Stimulated activated naive B cell treated with anti-CD40 and anti-IgM and Interleukin-4, amounts not matched to agents 10 μg/mL and 1 μg/mL and 100 μg/mL, for 72 hours (primary cell): ENCODE measurements around the gene AOPEP.

ENCODE experiments used
- ATAC-seq, 2 donors: fragments of 150-1000 bp; cut with Tn5 transposase; replicated peaks; 2 replicates each; pipeline ENCODE4 v1.10.0; 2021; ENCODE audit warnings: moderate library complexity in 1 of 2
- DNase-seq: peaks from one replicate; pipeline ENCODE4 v3.0.0; 2021
- H3K27ac Mint-ChIP-seq: one replicate; pipeline ENCODE4 v1.8.0; 2022; ENCODE audit warnings: mild to moderate bottlenecking, mixed read lengths
- H3K27me3 Mint-ChIP-seq, 2 donors: one replicate each; pipeline ENCODE4 v1.8.0; 2022; ENCODE audit warnings: mixed read lengths in 2 of 2
- H3K36me3 Mint-ChIP-seq, 2 donors: one replicate each; pipeline ENCODE4 v1.8.0; 2022; ENCODE audit warnings: mixed read lengths in 2 of 2, mild to moderate bottlenecking in 1 of 2
- H3K4me1 Mint-ChIP-seq, 2 donors: one replicate each; pipeline ENCODE4 v1.8.0; 2022; ENCODE audit warnings: mixed read lengths in 2 of 2, mild to moderate bottlenecking in 1 of 2
- H3K4me3 Mint-ChIP-seq, 2 donors: one replicate each; pipeline ENCODE4 v1.8.0; 2022; ENCODE audit warnings: mild to moderate bottlenecking in 2 of 2, mixed read lengths in 2 of 2, moderate library complexity in 1 of 2
- H3K9me3 Mint-ChIP-seq, 2 donors: one replicate each; pipeline ENCODE4 v1.8.0; 2022; ENCODE audit warnings: mixed read lengths in 2 of 2, mild to moderate bottlenecking in 1 of 2

AOPEP gene

DNA sequence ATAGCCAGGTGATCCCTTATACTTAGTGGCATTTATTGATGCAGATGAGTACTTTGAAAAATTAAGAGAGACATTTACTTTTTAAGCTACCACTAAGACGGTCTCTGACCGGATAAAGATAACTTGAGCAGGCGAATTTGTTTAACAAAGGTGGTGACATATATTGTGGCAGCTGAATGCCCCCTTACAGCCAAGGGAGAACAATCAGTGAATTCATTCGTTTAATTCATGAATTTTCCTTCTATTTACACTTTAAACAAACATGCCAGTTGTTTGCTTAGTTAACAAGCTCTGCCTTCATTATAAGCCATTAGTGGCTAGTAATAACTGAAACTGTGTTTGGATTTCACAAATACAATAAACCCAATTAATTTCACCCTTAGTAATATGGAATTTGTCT is 187.1 kb downstream of the AOPEP start:
- no peak overlapping the region for H3K27ac Mint-ChIP-seq
- ATAC-seq (no peak), DNase-seq (no peak)
- no peaks in the 10 kb centered on the region for H3K9me3 Mint-ChIP-seq
- no peak overlapping the region for H3K4me3 Mint-ChIP-seq
- peaks cover 5 to 11% of the 10 kb centered on the region in 2 donors for H3K4me1 Mint-ChIP-seq
- H3K36me3 Mint-ChIP-seq: peaks cover 3 to 9% of the 10 kb centered on the region in 2 donors
- no peaks in the 10 kb centered on the region for H3K27me3 Mint-ChIP-seq

- Mint-ChIP-seq H3K36me3 (peaks cover 0 to 9% of the 10 kb centered on the region in 2 donors), H3K27ac (no peak overlapping the region), H3K27me3 (no peaks in the 10 kb centered on the region), H3K9me3 (no peaks in the 10 kb centered on the region), H3K4me1 (peaks cover 5 to 11% of the 10 kb centered on the region in 2 donors), H3K4me3 (no peak overlapping the region)
- DNase-seq (no peak), ATAC-seq (no peak)
These were observed 189.3 kb downstream of the AOPEP start for GRCh38 chr9:94915476-94916450.

DNA sequence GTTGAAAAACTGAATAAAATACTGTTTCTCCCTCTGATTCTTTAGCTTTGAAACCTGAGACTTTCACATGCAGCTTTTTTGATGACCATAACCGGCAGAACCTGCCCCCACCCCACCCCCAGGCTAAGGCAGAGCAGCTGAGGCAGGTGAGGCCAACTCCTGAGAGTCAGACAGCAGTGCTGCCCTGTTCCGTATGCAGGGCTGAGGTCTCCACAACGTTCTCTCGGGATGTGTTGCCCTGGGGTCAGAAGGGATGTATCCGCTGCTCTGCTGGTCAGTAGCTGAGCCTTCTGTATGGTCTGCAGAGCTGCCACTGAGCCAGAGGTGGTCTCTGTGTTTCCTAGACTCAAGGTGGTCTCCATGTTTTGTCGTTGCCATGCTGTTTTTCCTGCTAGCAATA is 190.5 kb downstream of the AOPEP start:
- peaks cover 0 to 9% of the 10 kb centered on the region in 2 donors for H3K36me3 Mint-ChIP-seq
- H3K27me3 Mint-ChIP-seq: no peaks in the 10 kb centered on the region
- no peak overlapping the region for H3K4me3 Mint-ChIP-seq
- H3K4me1 Mint-ChIP-seq: peaks cover 7 to 11% of the 10 kb centered on the region in 2 donors
- no peak overlapping the region for H3K27ac Mint-ChIP-seq
- DNase-seq (no peak), ATAC-seq (no peak)
- H3K9me3 Mint-ChIP-seq: no peaks in the 10 kb centered on the region

DNA sequence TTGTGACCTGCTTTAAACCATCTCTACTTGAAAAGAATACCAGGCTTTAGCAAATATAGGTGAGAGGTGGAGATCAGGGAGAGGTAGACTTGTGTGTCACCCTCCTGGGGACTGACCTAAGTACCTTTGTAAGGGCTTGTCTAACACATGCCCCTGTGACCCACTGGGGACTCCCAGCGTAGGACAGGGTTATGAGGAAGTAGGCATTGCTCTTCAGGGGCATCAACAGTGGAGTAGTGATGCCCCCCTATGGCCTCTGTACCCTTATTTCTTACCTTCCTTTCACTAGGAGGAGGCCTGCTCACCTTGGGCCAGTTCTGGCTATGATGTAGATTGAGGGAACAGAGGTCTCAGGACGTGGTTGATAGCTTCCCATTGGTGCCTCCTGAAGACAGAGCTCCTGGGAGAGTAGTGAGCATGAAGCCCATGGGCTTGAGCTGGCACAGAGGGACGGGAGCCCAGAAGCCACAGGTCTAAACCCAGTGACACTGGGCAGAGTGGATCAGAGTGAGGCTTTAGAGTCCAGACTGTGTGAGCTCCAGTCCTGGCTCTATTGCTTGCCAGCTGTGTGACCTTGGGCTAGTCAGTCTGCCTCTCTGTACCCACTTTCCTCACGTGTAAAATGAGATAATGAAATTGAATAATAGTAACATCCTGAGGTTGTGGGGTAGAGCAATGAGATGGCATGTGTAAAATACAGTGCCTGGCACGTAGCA is 191.7 kb downstream of the AOPEP start:
- H3K27me3 Mint-ChIP-seq: no peaks in the 10 kb centered on the region
- H3K27ac Mint-ChIP-seq: no peak overlapping the region
- H3K36me3 Mint-ChIP-seq: peaks cover 0 to 10% of the 10 kb centered on the region in 2 donors
- DNase-seq: peak; percentile 9
- H3K4me3 Mint-ChIP-seq: no peak overlapping the region
- ATAC-seq: peak; percentile 97
- H3K9me3 Mint-ChIP-seq: no peaks in the 10 kb centered on the region
- H3K4me1 Mint-ChIP-seq: peaks cover 11 to 12% of the 10 kb centered on the region in 2 donors

- no peaks in the 10 kb centered on the region for H3K9me3 Mint-ChIP-seq
- H3K36me3 Mint-ChIP-seq: peaks cover 3 to 17% of the 10 kb centered on the region in 2 donors
- ATAC-seq: no peak
- H3K4me3 Mint-ChIP-seq: no peak overlapping the region
- DNase-seq: no peak
- peaks cover 11 to 12% of the 10 kb centered on the region in 2 donors for H3K4me1 Mint-ChIP-seq
- H3K27me3 Mint-ChIP-seq: no peaks in the 10 kb centered on the region
- no peak overlapping the region for H3K27ac Mint-ChIP-seq
These were observed 193.0 kb downstream of the AOPEP start for GRCh38 chr9:94919376-94920098.

- ATAC-seq (no peak), DNase-seq (no peak)
- Mint-ChIP-seq H3K27me3 (no peaks in the 10 kb centered on the region), H3K36me3 (peaks cover 5 to 15% of the 10 kb centered on the region in 2 donors), H3K27ac (no peak overlapping the region), H3K4me3 (no peak overlapping the region), H3K9me3 (no peaks in the 10 kb centered on the region), H3K4me1 (peaks cover 11 to 12% of the 10 kb centered on the region in 2 donors)
These were observed 194.1 kb downstream of the AOPEP start for GRCh38 chr9:94920420-94921091.

DNA sequence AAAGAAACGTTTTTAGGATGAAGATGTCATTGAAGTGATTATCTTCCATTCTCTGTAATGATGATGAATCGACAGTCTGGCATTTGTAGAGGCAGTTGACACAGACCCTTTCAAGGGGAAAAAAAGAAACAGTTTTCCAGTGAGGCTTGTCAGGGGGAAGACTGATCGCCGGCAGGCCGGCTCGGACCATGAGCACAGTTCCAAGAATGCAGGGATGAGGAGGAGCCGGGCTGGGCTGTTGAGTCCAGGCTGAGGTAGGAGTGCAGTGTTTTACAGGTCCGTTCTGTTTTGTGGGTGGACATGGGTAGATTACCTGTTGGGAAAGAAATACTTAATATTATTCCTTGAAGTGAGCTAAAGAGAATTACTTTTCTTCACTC is 194.6 kb downstream of the AOPEP start:
- ATAC-seq (no peak), DNase-seq (no peak)
- peaks cover 11 to 12% of the 10 kb centered on the region in 2 donors for H3K4me1 Mint-ChIP-seq
- H3K36me3 Mint-ChIP-seq: peaks cover 7 to 17% of the 10 kb centered on the region in 2 donors
- no peak overlapping the region for H3K27ac Mint-ChIP-seq
- no peak overlapping the region for H3K4me3 Mint-ChIP-seq
- no peaks in the 10 kb centered on the region for H3K9me3 Mint-ChIP-seq
- no peaks in the 10 kb centered on the region for H3K27me3 Mint-ChIP-seq

- ATAC-seq (no peak), DNase-seq (no peak)
- Mint-ChIP-seq H3K27me3 (no peaks in the 10 kb centered on the region), H3K36me3 (peaks cover 7 to 20% of the 10 kb centered on the region in 2 donors), H3K4me3 (no peak overlapping the region), H3K27ac (no peak overlapping the region), H3K4me1 (peaks cover 11 to 12% of the 10 kb centered on the region in 2 donors), H3K9me3 (no peaks in the 10 kb centered on the region)
These were observed 195.2 kb downstream of the AOPEP start for GRCh38 chr9:94921656-94922055.

DNA sequence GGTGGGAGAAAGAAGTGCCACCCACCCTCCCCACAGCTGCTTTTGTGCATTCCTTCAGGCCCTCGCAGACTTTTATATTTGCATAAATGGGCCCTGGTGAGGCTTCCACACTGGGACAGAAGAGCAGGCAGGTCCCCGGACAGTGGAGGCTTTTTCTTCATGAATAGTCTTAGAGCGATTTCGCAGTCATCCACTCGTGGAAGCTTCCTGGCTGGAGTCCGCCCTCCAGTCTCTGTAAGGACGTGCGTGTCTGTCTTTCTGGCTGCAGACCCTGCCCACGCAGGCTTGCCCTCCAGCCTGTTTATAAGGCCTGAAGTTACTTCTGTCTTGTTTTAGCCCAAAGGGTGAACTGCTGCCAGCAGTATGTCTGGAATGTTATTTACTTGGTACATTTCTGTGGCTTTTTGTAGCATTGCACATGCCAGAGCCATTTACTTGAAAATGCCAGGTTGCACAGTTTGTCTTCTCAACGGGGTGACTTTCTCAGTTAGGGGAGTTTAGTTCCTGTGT is 195.7 kb downstream of the AOPEP start:
- Mint-ChIP-seq H3K36me3 (peaks cover 8 to 20% of the 10 kb centered on the region in 2 donors), H3K27ac (no peak overlapping the region), H3K27me3 (no peaks in the 10 kb centered on the region)

DNA sequence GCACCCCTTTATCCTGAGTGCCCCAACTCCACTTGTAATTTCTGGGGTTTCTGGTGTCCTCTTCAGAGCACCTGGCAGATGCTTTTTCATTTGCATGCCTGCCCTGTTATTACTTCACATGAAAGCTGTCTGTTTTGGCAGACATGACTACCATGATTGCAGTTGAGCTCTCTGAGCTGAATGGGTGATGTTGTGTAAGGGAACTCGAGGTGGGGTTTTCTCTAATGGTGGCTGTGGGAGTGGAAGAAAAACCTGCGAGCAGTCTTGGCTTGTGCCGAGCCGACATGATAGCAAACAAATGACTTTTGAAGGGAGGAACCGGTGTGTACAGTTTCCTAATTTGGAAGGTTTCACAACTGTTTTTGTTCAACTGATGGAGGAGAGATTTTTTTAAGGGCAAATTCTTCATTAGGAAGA is 196.2 kb downstream of the AOPEP start:
- DNase-seq (no peak), ATAC-seq (no peak)
- Mint-ChIP-seq H3K9me3 (no peaks in the 10 kb centered on the region), H3K27ac (no peak overlapping the region), H3K36me3 (peaks cover 13 to 26% of the 10 kb centered on the region in 2 donors), H3K27me3 (no peaks in the 10 kb centered on the region), H3K4me3 (no peak overlapping the region), H3K4me1 (peaks cover 7 to 10% of the 10 kb centered on the region in 2 donors)

More for the DNA sequence above, 195.7 kb downstream of the AOPEP start:
- Mint-ChIP-seq H3K9me3 (no peaks in the 10 kb centered on the region), H3K4me3 (no peak overlapping the region), H3K4me1 (peaks cover 11 to 12% of the 10 kb centered on the region in 2 donors)
- DNase-seq (no peak), ATAC-seq (no peak)

DNA sequence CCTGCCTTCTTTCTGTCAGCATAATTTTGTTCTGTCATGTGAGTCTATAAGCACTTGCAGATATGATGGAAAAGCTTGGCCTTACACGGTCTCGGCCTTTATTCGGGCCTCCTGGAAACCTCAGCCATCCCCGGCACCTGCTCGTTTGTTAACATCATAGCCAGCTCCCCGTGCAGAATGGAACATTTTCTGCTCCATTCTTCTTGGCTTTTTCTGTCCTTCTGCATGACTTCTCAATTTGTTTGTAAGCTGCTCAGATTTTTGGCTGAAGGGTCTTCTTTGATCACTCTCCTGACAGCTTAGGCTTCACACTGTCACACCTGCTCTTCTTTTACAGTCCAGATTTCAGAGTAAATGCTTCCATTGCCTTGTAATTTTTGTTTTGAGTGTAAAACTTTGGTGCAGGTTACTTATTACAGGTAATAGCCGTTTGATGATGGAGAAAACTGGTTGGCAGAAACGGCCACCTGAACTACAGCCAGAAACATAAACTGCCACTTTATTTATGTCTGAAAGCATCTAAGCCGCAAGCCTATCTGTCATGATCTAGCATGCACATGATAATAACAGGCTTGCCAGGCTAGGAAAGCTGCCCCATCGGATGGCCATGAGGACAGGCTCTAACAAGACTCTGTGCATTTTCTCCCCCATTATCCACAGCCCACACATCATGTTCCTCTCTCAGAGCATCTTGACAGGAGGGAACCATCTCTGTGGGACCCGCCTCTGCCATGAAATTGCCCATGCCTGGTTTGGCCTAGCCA is 197.0 kb downstream of the AOPEP start:
- H3K9me3 Mint-ChIP-seq: no peaks in the 10 kb centered on the region
- H3K27ac Mint-ChIP-seq: no peak overlapping the region
- H3K36me3 Mint-ChIP-seq: peaks cover 15 to 28% of the 10 kb centered on the region in 2 donors
- peaks cover 0 to 6% of the 10 kb centered on the region in 2 donors for H3K4me1 Mint-ChIP-seq
- no peak for DNase-seq
- H3K27me3 Mint-ChIP-seq: no peaks in the 10 kb centered on the region
- ATAC-seq: no peak
- H3K4me3 Mint-ChIP-seq: no peak overlapping the region

GRCh38 chr9:94925751-94926430 is 199.4 kb downstream of the AOPEP start:
- Mint-ChIP-seq H3K4me3 (no peak overlapping the region), H3K27ac (no peak overlapping the region), H3K27me3 (no peaks in the 10 kb centered on the region), H3K9me3 (no peaks in the 10 kb centered on the region), H3K36me3 (peaks cover 19 to 41% of the 10 kb centered on the region in 2 donors), H3K4me1 (peaks cover 0 to 6% of the 10 kb centered on the region in 2 donors)
- no peak for ATAC-seq
- no peak for DNase-seq
